HG03097 (cell line): ENCODE data around the gene TWNK.

Experiments used
- ATAC-seq: cut with Tn5 transposase; IDR thresholded peaks from one replicate; pipeline ENCODE4 v1.9.1; 2021; ENCODE audit not compliant: unreplicated experiment, low FRiP score

TWNK gene

DNA sequence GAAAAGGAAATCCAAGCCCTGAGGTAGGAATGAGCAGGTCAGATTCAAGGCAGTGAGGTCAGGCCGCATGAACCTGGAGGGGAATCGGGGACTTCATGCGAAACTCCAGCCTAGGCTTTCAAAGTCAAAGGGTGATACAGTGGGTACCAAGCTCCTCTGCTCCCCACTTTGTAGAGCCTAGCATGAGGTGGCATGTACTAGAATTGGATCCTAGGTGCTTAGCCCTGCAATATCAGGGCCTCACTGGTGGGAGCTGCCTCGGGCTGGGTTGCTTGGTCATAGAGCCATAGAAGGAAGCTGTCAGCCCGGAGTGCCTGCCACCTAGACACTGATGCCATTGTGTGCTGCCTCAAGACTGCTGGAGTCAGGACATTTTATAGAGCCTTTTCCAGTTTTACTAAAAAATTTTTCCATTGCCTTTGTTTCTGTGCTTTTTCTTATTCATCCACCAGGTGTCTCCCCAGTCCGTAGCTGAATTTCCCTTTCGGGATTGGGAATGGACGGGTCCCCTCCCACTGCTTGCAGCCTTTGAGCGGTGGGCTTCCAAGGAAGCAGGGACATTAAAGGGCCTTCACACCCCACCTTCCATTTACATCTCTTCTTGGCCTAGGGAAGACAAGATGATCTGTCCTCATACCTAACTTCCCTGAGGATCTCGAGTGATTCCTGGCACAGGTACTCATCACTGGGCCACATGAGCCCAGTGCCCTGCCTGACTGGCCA lies 6.8 kb downstream of the TWNK start:
- no peak for ATAC-seq

GRCh38 chr10:100995181-100995580 lies 7.8 kb downstream of the TWNK start:
- no peak for ATAC-seq

- no peak for ATAC-seq
These were observed 9.5 kb downstream of the TWNK start for GRCh38 chr10:100996678-100997359.

DNA sequence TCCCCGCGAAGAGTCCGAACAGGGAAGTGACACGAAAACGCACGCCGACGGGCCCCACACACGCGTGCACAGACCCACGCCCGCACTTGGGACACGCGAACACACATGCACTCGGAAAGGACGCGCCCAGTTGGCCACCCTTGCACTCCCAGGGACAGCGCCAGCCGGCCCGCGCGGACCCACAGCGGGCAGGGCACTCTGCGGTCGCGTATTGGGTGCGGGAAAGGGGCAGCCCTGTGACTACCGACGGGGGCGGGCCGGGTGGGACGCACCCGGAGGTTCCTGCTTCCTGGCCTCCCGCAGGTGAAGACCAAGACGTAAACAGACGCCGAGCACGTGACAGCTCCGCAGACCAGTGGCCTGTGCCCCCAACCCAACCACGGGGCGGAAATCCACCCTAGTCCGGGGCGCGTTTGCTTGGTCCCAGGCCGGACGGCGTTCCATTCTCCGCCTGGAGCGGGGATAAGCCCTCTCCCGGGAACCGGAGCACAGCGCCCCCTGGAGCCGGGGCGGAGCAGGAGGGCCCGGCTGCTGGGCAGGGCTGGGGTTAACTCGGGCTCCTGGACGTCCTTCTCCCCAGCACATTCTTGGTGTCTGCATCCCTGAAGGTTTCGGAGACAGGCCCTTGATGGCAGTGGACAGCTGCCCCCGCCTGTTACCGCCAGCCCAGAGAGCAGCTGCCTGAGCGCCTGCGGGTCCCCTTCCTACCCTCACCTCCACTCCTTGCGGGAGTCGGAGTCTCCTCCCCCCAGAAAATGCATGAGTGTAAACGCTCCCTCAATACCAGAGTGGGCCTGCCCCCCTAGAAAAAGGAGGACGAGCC lies 10.2 kb downstream of the TWNK start:
- no peak for ATAC-seq

DNA sequence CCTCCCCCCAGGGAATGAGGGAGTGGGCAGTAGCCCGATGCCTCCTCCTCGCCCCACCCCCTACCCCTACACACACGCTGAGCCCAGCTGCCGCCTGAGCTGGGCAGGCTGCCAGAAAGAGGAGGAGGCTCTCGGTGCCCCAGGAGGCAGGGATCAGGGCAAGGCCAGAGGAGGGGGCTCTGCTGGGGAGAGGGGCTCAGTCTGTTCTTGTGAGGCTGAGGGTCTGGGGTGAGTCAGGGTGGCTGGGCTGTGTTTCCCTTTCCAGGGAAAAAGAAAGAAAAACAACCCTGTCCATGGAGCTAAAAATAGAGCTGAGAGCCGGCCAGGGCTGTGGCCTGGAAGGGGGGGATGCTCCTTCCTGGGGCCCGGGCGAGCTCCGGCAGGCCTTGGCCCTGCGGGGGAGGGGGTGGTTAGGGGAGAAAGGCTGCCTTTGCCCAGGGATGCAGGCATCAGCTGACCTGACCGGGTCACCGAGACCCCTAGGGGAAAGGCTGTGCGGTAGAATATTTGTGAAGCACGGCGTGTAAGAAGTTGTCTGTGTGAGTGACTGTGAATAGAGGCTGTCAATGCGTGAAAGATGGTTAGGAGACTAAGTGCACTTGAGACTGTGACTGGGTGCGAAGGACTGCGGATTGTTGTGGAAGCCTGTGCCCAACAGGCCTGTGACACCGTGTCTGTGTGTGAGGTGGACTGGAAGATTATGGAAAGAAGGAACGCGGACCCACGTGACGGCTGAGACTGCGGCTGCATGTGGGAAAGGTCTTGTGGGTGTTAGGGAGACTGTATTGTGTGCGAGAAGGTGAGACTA lies 11.0 kb downstream of the TWNK start:
- no peak for ATAC-seq

DNA sequence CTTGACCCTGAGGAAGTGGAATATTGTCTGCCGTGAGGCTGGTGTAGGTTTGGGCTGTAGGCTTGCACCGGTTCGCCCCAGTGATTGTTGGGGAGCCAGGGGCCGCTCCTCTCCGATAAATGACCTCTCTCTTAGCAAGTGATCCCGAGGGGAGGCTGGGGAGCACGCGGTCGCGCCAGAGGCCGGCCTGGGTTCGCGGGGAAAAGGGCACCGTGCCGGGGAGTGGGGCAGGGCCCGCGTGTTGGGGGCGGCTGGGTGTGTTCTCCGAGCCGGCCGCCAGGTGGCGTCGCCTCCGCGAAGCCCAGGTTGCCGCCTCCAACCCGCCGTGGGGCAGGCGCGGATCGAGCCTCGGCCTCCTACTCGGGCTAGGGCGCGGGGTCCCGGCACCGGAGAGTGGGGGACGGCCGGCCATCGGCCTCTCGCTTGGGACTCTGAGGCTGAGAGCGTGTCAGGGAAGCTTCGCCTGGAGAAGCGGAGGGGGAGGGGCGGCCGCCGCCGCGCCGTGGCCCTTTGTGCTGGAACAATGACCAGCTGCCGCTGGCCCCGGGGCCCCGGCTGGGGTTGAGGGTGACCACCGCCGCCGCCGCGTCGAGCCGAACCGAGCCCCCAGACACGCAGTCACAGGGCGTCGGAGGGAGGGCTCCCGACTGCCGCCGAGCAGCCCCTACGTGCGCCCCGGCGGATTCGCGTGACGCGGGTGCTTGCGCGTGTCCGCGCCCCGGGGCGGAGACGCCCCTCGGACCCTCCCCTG lies 11.8 kb downstream of the TWNK start:
- ATAC-seq = peak; percentile 53

- peak; percentile 14 for ATAC-seq
These were observed 12.4 kb downstream of the TWNK start, which contains the start of gene LZTS2 for GRCh38 chr10:100999742-101000126. TSS of gene LZTS2 (plus strand) at chr10:100999808. CDS start at chr10:101002539, 2,731 bp downstream.

GRCh38 chr10:101000127-101000914 lies 13.0 kb downstream of the TWNK start:
- no peak for ATAC-seq

DNA sequence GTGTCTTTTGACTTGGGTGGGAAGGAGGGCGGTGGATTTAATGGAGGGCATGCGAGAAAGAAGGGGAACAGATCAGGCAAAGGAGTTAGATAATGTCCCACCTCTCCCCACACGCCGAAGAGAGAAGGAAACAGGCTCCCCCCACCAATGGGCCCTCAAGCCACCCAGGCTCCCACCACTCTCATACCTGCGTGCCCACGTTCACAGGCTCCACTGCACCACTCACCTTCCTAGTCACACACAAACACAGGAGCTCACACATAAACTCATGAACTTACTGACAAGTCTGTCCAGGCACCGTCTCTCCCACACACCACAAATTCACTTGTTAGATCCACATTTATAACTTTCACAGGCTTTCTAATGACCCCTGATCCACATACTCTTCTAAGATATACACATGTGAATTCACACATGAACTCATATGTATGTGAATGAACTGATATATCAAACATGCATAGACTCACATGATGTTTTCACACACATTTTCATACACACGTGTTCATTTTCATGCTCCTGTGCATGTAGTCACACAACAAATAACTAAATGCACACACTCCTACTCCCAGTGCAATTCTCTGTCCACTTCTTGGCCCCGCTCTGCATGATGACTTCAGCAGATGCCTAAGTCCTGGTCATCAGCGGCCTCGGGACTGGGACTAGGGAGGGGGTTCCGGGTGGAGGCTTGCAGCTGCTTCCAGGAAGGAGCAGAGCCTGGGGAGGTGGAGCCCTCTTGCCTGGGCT lies 13.7 kb downstream of the TWNK start:
- no peak for ATAC-seq

- no peak for ATAC-seq
These were observed 14.3 kb downstream of the TWNK start for GRCh38 chr10:101001659-101002035.

DNA sequence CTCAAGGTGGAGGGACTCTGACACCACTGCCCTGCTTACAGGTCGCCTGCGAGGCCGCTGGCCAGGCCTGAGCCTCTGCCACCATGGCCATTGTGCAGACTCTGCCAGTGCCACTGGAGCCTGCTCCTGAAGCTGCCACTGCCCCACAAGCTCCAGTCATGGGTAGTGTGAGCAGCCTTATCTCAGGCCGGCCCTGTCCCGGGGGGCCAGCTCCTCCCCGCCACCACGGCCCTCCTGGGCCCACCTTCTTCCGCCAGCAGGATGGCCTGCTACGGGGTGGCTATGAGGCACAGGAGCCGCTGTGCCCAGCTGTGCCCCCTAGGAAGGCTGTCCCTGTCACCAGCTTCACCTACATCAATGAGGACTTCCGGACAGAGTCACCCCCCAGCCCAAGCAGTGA lies 15.1 kb downstream of the TWNK start:
- ATAC-seq = no peak

DNA sequence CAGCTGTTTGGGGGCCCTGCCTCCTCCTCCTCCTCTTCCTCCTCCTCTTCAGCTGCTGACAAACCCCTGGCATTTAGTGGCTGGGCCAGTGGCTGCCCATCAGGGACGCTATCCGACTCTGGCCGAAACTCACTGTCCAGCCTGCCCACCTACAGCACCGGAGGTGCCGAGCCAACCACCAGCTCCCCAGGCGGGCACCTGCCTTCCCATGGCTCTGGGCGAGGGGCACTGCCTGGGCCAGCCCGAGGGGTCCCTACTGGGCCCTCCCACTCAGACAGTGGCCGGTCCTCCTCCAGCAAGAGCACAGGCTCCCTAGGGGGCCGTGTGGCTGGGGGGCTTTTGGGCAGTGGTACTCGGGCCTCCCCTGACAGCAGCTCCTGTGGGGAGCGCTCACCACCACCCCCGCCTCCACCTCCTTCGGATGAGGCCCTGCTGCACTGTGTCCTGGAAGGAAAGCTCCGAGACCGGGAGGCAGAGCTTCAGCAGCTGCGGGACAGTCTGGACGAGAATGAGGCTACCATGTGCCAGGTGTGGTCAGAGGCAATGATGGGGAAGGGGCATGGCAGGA lies 16.4 kb downstream of the TWNK start:
- ATAC-seq = no peak

GRCh38 chr10:101005361-101005760 lies 18.0 kb downstream of the TWNK start:
- no peak for ATAC-seq

- ATAC-seq = no peak
These were observed 18.7 kb downstream of the TWNK start for GRCh38 chr10:101005869-101006567.

DNA sequence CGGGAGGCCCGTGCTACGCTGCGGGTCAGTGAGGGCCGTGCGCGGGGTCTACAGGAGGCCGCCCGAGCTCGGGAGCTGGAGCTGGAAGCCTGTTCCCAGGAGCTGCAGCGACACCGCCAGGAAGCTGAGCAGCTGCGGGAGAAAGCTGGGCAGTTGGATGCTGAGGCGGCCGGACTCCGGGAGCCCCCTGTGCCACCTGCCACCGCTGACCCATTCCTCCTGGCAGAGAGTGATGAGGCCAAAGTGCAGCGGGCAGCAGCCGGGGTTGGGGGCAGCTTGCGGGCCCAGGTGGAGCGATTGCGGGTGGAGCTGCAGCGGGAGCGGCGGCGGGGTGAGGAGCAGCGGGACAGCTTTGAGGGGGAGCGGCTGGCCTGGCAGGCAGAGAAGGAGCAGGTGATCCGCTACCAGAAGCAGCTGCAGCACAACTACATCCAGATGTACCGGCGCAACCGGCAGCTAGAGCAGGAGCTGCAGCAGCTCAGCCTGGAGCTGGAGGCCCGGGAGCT lies 19.3 kb downstream of the TWNK start:
- ATAC-seq = no peak

GRCh38 chr10:101007099-101007711 lies 19.9 kb downstream of the TWNK start:
- ATAC-seq = no peak
